GM21360 (cell line): Measurements from ENCODE around the gene EXOC3L4.

ENCODE experiments used
- ATAC-seq: cut with Tn5 transposase; IDR thresholded peaks from one replicate; pipeline ENCODE4 v1.9.1; 2021; ENCODE audit warnings: mild to moderate bottlenecking, moderate library complexity; ENCODE audit not compliant: unreplicated experiment

The EXOC3L4 gene

DNA sequence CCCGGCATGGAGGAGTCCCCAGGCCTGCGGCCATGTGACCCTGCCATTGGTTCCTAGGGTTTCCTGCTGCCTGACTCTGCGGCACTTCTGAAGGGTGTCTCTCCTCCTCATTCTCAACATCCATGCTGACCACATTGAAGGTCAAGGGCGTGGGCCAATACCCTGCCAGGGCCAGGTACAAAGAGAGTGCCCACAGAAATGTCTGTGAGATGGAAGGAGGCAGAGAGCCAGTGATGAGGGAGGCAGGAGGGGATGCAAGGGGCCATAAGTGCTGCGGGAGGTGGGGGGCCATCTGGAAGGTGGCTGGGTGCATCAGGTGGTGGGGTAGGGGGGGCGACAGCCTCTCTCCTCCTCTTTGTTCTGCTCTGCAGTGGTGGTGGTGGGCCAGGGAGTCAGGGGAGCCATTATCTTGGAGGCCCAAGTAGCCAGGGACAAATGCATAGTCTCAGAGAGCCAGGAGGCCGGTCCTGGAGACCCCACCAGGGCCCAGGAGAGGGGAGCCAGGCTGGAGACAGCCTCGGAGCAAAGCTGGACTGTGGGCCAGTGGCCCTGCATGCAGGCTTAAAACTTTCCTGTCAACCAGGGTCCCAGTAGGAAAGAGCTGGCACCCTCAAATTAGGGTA lies 24.2 kb upstream of the EXOC3L4 start:
- ATAC-seq = no peak

DNA sequence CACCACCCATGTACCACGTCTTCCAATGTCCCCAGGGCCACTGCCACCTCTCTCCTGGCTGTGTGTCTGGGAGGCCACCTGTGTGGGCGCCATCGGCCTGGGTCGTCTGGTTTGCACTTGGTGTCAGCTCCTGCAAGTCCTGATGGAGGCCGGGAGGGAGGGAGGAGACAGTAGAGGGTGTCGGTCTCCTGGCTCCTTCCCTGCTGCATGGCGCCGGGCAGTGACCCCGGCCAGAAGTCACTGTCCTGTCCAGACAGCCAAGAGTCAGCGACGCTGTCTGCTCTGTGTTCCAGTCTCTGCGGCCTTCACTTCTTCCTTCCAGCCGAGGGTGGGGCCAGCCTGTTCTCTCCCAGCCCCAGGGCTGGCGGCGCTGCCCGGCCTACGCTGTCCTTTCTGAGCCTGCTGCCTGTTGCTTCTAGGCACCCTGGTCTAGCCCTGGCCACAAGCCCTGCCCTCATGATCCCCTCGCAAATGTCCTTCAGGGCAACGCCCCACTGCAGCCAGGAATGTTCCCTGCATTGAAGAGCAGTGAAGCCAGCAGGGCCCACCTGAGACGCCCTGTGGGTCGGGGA lies 23.5 kb upstream of the EXOC3L4 start:
- ATAC-seq = no peak

DNA sequence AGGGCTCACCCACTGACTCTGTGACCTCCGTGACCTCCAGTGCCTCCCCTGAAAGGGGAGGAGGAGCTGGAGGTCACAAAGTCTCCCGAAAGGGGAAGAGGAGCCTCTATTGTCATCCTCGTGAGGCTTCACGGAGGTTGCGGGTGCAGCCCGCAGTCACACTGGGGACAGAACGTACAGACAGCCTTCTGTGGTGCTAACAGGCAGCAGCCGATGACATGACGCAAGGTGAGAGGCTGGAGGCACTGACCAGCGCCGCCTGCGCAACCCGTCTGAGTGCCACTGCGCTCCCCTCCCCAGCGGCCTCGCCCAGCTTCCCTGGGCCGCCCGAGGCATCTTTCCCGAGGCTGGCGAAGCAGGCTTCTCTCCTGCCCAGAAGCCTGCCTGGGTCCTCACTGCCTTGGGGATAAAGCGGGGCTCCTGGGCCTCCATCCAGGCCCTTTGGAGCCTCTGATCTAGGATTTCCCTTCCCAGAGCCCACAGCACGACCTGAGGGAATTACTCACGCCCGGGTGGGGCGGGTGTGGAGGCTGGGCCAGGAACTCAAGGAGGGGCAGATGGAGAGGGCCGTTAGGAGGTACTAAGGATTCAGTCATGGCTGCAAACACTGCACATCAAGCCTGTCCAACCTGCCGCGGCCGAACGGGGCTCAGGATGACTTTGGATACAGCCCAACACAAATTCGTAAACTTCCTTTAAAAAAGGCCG lies 22.8 kb upstream of the EXOC3L4 start:
- no peak for ATAC-seq

DNA sequence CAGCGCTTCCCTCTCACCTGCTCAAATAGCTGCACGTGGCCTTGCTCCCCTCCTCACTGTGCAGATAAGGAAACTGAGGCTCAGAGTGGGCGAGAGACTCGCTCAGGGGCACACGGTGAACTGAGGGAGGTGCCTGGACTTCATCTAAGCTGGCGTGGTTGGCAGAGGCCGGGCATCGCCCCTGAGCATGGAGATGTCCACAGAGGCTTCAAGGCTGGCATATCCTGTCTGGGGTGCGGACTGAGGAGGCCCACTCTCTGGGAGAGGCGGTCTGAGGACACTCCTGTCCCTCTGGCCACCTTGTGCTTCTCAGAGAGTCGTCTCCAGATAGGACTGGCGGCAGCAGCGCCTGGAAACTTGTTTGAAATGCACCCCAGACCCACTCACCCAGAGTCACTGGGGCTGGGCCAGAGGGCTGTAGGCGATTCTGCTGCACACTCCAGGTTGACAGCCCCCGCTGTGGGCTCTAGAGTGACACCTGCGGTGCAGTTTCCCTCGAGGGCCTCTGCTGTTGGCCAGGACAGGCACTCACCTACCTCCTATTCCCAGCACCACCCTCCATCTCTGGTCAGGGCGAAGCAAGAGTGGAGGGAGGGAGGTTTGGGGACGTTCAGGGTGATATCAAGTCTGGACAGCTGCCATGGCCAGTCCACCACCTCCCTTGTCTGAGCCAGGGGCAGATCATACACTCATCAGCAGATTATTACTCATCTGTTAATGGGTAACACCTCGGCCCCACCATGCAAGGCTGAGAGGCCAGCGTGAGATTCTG lies 21.7 kb upstream of the EXOC3L4 start:
- ATAC-seq = no peak

DNA sequence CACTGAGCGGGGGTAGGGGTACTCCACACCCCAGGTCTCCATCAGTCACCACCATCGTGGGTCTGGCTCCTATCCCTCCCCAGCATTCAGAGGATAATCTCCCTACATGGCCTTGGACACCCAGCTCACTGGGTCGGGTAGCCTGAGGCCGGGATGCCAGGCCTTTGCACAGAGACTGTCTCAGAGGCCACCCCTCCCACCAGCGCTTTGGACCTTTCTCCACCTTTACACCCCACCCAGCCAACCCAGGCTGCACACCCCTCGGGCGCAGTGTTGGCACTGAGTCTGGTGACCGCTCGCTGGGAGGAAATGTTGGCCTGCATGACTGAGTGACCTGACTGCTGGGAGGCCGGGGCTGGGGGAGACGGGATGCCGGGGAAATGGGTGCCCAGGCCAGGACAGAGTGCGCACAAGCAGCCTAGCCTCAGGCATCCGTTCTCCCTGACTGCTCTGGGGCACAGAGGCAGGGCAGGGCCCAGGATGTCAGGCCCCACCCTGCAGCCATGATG lies 21.1 kb upstream of the EXOC3L4 start:
- ATAC-seq = no peak

DNA sequence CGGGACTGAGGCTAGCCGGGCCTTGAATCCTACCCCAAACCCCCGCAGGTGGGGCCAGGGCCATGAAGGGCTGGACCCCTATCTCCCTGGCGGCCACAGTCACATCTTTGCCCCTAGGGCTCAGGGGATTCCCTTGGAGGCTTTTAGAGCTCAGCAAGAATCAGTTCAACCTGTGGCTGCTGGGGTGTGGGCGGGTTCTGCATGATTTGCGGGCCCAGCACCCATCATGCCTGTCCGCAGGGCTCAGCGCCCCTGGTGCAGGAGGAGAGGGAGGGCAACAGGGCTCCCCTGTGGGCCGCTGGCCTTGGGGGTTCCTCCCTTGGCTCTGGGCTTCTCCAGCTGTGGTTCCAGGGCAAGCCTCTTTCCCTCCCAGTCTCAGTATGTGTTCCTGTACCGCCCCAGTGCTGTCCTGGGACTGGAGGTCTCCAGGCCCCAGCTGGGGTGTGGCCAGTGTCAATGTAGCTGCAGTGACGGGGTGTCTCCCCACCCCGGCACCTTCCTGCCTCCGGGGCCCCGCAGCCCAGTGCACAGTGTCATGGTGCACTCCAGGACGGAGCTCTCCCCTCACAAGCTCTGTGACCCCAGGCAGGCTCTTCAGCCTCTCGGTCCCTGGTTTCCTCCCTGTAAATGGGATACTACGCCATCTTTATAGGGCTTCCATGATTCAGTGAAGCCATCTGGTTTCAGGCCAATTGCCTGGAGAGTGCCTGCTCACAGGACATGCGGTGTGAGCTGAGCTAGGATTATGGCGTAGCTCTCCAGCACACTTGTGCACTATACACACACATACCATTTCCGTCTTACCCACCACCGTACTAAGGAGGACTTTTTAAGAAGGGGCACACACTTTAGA lies 20.4 kb upstream of the EXOC3L4 start:
- no peak for ATAC-seq

DNA sequence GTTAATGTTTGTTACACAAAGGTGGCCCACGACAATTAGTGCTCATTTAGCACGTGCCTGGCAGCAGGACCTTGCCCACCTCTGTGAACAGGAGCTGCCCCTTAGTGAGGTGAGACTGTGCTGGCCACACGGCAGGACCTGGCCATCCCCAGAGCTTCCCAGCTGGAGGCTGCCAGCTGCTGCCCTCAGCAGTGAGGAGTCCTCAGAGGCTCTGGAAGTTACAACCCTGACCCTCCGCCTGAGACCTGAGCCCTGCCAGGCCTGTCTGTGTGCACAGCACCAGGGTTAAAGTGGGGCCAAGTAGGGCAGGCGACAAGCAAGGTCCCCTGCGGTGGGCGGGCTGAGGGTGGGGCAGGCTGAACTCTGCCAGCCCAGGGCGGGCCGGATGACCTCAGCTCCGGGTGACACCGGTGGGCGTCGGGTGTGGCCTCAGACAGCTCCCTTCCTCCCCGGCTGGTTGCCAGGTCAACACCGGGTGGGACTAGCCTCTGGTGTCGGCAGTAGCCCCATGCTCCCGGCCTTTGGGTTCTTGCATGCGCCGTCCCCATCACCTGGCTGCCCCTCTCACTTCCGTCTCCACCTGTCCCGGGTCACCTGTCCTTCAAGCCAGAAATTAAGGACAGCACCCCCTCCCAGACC lies 19.7 kb upstream of the EXOC3L4 start:
- no peak for ATAC-seq

DNA sequence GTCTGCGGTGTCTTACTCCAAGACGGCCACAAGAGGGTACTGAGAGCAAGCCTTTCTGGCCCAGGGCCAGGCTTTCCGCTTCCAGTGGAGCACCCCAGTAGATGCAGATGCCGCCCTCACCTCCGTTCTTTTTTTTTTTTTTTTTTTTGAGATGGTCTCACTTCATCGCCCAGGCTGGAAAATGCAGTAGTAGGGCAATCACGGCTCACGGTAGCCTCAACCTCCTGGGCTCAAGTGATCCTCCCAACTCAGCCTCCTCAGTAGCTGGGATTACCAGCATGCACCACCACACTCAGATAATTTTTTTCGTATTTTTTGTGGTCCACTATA lies 16.1 kb upstream of the EXOC3L4 start:
- peak; percentile 33 for ATAC-seq

DNA sequence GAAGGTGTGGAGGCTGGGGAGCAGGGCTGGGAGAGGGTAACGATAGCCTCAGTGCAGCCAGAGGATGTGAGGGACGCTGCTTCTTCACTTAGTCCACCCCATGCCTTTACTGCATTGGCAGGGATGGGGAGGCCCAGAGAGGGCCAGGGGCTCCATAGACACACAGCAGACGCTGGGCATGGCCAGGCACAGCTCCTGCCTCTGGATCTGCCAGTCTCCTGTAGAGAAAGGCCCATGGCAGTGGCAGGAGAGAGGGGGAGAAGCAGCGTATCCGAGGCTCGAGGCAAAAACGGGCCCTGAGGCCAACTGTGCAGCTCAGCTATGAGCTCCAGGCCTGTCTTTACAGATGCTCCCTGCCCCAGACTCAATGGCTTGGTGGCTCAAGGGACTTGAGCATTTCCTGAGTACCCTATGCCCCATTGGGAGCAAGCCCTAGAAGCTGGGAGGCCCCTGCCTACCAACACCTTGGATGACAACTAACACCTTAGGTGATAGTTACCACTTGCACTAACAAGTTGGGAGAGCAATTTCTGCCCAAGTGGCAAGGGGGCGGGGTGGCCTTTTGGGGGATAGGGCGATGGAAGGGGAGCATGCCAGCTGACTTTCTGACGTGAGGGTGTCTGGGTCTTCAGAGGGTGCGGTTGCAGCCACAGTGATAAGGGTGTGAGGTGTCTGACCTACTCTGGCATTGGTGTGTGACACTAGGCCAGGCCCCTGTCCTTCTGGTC lies 15.5 kb upstream of the EXOC3L4 start:
- ATAC-seq = no peak

DNA sequence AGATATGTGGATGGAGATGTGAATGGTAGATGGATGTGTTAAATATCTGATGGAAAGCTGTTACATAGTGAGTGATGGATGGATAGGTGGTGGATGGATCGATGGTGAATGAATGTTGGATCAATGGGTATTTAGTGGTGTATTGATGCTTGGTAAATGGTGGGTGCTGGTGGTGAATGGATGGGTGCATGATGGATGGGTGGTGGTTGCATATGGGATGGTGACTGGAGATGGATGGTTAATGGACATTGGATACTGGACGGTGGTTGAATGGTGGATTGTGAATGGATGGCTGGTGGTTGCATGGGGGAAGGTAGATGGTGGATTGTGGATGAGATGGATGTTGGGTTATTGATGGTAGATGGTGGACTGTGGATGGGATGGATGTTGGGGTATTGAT lies 12.6 kb upstream of the EXOC3L4 start:
- ATAC-seq = no peak

DNA sequence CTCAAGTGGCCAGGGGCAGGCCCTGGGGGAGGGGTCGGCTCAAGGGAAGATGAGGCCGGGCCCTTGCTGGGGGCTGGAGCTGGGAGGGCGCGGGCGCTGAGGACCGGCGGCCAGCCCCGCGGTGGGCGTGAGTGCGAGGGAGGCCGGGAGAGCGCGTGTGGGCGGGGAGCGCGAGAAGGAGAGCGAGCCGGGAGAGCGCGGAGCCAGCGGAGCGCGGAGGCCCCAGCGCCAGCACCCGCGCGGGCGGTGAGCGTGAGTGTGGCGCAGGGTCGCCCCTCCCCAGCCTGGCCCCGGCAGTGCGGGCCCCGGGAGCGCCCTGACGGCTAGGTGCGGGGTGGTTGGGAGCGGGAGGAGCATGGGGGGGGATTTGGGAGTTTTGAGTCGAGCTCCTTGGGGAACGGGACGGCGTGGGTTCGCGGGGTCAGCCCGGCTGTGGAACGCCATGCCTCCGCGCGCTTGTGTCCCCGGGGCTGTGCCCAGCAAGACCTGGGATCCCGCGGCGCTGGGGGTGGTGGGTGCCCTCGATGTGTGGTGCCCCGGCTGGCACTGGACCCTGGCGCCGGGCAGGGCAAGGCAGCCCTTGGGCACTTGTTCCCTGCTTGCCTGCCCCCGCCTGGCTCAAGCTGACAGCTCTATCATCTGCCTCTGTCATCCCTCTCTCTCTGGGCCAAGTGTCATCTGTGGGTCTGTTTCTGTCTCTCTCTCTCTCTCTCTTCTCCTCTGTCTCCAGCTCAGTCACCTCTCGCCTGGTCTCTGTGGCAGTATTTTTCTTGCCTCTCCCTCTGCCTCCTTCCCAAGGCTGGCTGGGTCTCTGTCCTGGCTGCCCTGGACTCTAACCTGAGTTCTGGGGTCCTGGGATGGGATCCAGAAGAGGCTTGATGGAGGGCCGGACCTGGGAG lies 10.3 kb upstream of the EXOC3L4 start, which contains the start of gene LBHD2:
LBHD2 (plus strand) TSS at position 190 of the 899 bp plus-strand sequence. CDS start 1,803 bp downstream, outside the sequence.
- ATAC-seq = no peak

DNA sequence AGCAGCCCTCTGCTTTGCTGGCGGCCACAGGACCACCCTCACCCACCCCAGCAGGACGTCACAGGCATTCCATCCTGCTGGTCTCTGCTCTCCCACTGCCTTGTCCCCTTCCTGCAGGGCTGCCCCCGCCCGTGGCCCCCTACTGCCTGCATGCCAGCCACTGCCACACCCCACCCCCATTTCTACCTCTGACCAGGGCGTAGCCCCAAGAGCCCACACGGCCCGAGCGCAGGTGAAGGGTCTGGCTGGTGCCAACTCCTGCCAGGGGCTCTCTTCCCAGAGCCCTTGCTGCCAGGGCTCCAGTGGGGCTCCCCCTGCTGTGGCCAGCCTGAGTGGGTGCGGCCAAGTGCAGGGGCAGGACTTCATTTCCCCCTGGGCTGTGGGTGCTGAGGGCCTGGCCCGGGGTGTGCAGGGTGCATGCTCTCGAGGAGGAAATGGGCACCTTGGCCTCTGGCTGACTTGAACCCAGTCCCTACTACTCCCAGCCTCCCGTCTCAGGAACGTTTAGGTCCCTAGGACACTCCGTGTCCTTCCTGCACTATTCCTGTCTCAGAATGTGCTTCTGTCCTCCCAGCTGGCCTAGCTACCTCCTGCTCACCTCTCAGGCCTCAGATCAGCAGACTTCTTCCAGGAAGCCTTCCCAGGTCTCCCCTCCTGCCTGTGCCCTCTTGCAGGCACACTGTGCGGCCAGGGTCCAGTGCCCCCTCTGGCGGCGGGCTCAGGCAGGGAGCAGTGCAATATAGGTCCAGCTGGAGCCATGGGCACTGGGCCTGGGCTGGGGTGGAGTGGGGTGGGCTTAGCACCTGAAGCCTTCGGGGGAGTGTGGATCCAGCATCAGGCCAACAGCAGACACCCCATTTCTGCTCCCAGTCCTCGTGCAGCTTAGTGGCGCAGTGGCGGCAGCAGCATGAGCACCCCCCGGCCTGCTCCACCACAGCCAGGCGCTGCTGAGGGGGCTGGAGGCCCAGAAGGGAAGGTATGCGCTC lies 9.1 kb upstream of the EXOC3L4 start:
- ATAC-seq = no peak

DNA sequence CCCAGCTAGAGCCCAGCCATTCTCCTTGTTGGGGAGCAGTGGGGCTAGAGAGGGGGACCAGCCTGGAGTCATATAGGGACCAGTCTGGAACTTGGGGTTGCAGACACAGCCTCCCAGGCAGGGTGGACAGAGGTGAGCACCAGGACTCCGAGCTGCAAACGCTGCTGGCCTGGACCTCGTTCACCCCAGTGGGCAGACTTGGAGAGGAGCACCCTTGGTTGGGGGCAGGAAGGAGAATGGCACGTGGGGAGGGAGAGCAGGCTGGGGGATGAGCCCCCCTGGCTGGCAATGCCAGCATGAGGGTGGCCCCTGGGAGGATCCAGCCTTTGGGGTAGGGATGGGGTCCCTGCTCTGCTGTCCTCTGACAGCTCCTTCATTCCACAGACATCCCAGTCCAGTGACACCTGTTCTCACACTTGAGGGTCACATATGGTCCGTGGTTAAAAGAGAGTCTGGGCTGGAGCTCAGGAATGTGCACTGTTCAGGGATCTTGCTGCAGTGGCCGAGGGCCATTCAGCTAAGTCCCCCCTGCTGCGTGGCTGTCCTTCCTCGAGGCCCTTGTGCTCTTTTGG lies 7.7 kb upstream of the EXOC3L4 start:
- ATAC-seq = no peak

DNA sequence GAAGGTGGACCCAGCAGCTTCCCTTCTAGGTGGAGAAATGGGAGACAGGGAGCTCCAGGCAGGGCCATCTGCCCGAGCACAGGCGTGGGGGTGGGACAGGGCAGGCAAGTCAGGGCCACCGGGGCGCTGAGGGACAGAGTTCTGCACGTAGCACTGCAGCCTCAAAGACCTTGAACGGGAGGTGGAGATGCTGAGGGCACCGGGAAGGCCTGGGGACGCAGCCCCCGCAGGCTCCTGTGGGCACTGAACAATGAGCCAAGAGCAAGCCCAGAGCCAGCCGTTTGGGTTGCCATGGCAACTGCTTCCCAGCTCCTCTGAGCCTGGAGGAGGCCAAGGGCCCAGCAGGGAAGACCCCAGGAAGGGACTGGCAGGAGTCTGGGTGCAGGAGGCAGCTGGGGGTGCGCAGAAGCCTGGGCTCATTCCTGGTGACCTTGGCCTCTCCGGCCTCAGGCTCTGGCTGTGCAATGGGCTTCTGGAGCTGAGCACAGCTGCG lies 7.1 kb upstream of the EXOC3L4 start:
- ATAC-seq = no peak

DNA sequence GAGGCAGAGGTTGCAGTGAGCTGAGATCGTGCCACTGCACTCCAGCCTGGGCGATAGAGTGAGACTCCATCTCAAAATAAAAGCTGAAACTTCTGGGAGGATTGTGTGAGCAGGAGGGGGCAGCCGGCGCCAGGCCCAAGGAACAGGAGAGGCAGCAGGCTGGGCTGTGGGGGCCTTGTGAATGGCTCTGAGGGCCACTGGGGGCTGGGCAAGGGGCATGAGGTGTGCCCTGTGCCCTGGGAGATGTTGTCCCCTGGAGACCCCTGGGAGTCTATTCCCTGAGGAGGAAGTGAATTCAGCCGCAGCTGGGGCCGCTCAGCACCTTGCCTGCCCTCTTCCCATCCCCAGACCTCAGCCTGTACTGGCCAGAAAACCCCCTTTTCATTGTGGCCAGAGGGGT lies 5.6 kb upstream of the EXOC3L4 start:
- ATAC-seq = no peak

DNA sequence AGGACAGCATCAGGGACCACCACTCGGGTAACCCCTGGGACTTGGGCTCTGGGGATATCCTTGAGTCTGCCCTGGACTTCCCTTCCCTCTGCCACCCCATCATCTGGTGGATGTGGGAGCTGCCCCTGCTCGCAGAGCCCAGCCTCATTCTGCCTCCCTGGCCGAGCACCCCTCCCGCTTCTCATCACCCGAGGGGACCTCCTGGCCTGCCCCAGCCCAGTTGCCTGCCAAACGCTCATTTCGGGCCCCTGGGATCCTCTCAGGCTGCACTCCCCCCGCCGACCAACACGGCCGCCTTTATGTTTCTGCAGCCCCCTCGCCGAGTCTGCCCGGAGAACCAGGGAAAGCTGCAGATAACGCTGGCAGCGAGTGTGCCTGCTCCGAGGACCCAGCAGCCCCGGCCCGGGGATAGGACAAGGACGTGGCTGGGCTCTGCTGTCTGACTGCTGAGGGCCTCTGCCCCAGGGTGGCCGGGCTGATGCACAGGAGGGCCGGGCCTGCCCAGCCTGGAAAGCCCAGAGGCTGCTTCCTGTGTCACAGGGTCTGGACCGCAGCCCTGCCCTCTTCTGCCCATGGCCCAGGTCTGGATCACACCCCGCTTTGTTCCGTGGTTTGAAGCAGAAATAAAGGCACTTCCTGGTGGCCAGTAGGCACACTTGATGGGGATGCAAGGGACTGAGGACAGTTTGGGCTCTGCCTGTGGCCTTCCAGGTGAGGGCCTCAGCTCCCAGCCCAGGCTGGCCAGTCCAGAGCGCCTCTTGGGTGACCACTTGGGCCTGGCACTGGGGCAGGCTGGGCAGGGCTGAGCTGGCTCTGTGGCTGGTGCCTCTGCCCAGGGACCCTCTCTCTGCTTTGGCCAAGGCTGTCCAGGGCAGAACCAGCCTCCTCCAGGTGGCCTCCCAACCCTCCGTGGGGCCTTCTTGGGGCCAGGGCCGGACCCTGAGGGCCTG lies 4.9 kb upstream of the EXOC3L4 start:
- ATAC-seq = no peak
